ENCODE measurements around the gene FCN2.

The FCN2 gene

DNA sequence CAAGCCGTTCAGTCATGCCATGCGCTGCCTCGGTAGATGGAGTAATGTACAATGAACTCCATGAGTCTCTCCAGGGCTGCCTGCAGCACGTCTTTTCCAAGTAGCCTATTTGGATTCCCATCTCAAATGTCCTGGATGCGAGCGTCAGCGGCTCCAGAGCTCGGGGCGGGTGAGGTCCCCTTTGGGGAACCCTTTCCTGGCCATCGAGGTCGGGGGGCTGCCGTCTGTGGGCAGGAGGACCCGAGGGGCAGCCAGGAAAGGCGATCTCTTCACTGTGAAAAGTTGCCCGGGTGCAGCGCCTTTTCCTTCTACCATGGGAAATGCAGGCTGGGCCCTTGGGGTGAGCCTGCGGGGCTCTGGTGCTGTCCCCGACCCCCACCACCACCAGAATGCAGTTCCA is 36.9 kb upstream of the FCN2 start:
- H3K36me3 ChIP-seq: no peaks in the 10 kb centered on the region
- TF ChIP-seq CTCF (IDR thresholded peaks at IDR 0.05): no peak
- H3K4me1 ChIP-seq (ENCODE audit: control insufficient read depth in 1 of 2, insufficient read depth in 1 of 2, low read depth in 1 of 2, low read length in 1 of 2): no peaks in the 10 kb centered on the region
- no peaks in the 10 kb centered on the region for H3K9me3 ChIP-seq
- H3K27me3 ChIP-seq: no peaks in the 10 kb centered on the region
- no peak overlapping the region for H3K4me3 ChIP-seq (ENCODE audit: low read depth in 1 of 2, low read length in 1 of 2)
- H3K27ac ChIP-seq: no peak overlapping the region

GRCh38 chr9:134844821-134845220 is 35.8 kb upstream of the FCN2 start:
- Histone ChIP-seq H3K4me1 (ENCODE audit: control insufficient read depth in 1 of 2, insufficient read depth in 1 of 2, low read depth in 1 of 2, low read length in 1 of 2) (no peaks in the 10 kb centered on the region), H3K27me3 (no peaks in the 10 kb centered on the region), H3K36me3 (no peaks in the 10 kb centered on the region), H3K4me3 (ENCODE audit: low read depth in 1 of 2, low read length in 1 of 2) (no peak overlapping the region), H3K9me3 (no peaks in the 10 kb centered on the region), H3K27ac (no peak overlapping the region)
- no peak for TF ChIP-seq CTCF (IDR thresholded peaks at IDR 0.05)

DNA sequence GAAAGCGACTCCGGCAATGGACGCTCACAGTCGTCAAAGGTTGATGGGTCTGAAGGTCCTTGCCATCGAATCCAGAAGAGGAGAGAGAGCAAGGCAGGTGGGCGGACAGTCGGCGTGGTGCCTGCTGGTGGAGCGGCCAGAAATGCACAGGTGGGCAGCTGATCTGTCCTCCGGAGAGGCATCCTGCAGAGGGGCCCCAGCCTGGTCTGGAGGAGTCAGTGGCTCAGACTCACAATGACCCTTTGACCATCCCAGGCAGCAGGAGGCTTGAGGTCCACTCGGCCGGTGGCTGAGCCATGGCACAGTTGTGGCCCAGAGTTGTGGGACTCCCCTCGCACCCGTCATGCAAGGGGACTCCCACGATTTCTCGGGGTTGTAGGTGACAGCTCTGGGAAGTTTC is 34.4 kb upstream of the FCN2 start:
- no peaks in the 10 kb centered on the region for H3K27me3 ChIP-seq
- TF ChIP-seq CTCF (IDR thresholded peaks at IDR 0.05): no peak

GRCh38 chr9:134846699-134847098 is 33.9 kb upstream of the FCN2 start:
- Histone ChIP-seq H3K27ac (no peak overlapping the region), H3K9me3 (no peaks in the 10 kb centered on the region), H3K27me3 (no peaks in the 10 kb centered on the region), H3K36me3 (no peaks in the 10 kb centered on the region), H3K4me1 (ENCODE audit: control insufficient read depth in 1 of 2, insufficient read depth in 1 of 2, low read depth in 1 of 2, low read length in 1 of 2) (no peaks in the 10 kb centered on the region), H3K4me3 (ENCODE audit: low read depth in 1 of 2, low read length in 1 of 2) (no peak overlapping the region)
- TF ChIP-seq CTCF (IDR thresholded peaks at IDR 0.05): no peak

More for the DNA sequence above, 34.4 kb upstream of the FCN2 start:
- H3K4me3 ChIP-seq (ENCODE audit: low read depth in 1 of 2, low read length in 1 of 2): no peak overlapping the region
- H3K27ac ChIP-seq: no peak overlapping the region
- no peaks in the 10 kb centered on the region for H3K4me1 ChIP-seq (ENCODE audit: control insufficient read depth in 1 of 2, insufficient read depth in 1 of 2, low read depth in 1 of 2, low read length in 1 of 2)
- no peaks in the 10 kb centered on the region for H3K9me3 ChIP-seq
- H3K36me3 ChIP-seq: no peaks in the 10 kb centered on the region

DNA sequence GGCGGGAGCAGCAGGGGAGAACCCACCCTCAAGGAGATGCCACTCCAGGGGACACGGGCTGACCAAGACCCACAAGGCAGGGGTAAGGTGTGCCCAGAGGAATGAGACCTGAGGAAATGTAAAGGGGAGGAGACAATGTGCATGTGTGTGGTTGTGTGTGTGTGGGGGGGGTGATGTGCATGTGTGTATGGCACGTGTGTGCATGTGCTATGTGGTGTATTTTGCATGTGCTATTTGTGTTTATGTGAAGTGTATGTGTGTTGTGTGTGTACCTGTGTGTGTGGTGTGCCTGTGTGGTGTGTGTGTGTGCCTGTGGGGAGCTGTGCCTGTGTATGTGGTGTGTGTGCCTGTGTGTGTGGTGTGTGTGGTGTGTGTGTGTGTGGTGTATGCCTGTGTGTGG is 33.5 kb upstream of the FCN2 start:
- Histone ChIP-seq H3K4me1 (ENCODE audit: control insufficient read depth in 1 of 2, insufficient read depth in 1 of 2, low read depth in 1 of 2, low read length in 1 of 2) (no peaks in the 10 kb centered on the region), H3K4me3 (ENCODE audit: low read depth in 1 of 2, low read length in 1 of 2) (no peak overlapping the region), H3K27me3 (no peaks in the 10 kb centered on the region), H3K36me3 (no peaks in the 10 kb centered on the region), H3K27ac (no peak overlapping the region), H3K9me3 (no peaks in the 10 kb centered on the region)
- no peak for TF ChIP-seq CTCF (IDR thresholded peaks at IDR 0.05)
